NCI-H82 (cell line): Measurements from ENCODE around the gene PRPF6.

ENCODE experiments used
- DNase-seq: peaks from one replicate; lab custom pipeline; 2025; lab: John Stamatoyannopoulos, UW

The PRPF6 gene

DNA sequence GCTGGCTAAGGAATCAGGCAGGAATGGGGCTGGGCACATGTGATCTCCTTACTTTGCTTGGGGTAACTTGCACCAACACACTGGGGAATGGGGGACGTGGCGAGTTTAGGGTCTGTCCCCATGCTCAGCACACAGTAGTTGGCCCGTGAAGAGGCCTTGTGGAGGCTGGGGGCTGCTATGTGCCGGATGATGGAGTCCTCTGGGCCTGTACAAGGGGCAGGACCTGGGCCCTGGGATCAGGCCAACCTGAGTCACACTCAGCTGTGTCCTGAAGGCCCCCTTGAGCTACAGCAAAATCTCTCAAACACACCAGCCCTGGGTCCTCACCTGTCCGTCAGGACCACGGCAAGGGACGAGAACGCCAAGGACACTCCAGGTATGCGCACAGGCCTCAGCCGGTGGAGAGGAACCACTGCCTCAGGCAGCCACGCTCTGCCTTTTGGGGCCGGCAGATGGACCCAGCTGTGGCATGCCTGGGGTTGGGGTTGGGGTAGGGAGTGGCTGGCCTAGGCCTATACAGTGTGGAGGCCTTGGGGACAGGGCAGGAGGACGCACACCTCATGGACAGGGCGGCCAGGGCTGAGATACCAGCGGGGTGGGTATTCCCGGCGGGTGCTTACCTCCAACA lies 35.8 kb upstream of the PRPF6 start:
- no peak for DNase-seq

DNA sequence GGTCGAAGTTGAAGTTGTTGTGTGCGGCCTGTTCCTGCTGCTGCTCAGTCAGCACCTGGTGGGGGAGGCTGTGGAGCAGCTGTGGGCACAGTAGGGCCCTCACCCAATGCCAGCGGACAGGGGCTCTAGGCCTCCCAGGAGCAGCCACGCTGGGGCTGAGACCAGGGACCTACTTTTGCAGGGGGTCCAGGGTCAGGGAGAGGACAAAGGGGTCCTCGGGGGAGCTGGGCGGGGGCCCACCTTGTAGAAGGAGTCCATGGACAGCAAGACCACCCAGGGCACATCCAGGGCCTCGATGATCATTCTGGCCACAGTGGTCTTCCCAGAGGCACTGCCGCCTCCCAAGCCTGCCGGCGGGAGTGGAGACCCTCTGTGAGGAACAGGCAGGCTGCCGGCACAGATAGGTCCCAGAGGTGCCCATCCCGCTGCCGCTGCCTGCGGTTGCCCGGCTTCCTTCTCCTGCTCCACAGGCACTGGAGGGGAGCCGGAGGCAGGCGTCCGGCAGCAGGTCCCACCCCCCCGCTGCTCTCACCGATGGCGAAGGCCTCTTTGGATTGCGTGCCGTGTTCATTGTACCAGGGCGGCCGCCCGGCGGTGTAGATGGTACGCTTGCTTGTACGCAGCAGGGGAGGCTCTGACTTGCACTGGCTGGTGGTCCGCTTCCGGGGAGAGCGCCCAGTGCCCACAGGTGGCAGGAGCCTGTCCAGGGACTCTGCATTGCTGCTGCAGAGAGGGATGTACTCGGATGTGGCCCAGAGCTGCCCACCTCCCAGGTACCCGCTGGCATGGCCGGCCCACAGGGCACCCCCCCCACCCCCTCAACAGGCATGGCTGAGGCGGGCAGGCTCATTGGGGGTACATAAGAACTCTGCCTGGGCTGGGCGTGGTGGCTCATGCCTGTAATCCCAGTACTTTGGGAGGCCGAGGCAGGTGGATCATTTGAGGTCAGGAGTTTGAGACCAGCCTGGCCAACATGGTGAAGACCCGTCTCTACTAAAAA lies 34.7 kb upstream of the PRPF6 start:
- no peak for DNase-seq

DNA sequence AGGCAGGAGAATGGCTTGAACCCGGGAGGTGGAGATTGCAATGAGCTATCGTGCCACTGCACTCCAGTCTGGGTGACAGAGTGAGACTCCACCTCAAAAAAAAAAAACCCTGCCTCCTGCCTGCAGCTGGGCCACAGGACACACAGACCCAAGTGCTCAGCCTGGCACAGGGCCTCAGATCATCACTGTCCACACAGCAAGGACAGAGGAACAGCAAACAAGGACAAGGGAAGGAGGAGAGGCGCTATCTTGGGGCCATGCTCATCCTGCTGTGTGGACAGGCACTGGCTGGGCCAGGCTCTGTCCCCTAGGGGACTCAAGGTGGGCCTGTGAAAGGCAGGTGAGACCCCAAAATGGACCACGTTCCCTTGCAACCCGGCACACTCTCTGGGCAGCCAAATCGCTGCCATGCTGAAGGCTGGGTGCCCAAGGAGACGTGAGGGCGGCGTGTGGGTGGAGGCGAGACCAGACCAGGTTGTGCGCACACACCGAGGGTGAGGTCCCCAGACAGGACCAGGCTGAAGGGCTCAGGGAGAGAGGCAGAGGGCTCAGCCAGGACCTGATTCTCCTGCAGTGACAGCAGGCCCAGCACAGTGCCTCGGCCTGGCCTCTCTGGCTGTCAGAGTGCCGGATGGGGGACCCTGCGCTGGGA lies 33.8 kb upstream of the PRPF6 start:
- no peak for DNase-seq

DNA sequence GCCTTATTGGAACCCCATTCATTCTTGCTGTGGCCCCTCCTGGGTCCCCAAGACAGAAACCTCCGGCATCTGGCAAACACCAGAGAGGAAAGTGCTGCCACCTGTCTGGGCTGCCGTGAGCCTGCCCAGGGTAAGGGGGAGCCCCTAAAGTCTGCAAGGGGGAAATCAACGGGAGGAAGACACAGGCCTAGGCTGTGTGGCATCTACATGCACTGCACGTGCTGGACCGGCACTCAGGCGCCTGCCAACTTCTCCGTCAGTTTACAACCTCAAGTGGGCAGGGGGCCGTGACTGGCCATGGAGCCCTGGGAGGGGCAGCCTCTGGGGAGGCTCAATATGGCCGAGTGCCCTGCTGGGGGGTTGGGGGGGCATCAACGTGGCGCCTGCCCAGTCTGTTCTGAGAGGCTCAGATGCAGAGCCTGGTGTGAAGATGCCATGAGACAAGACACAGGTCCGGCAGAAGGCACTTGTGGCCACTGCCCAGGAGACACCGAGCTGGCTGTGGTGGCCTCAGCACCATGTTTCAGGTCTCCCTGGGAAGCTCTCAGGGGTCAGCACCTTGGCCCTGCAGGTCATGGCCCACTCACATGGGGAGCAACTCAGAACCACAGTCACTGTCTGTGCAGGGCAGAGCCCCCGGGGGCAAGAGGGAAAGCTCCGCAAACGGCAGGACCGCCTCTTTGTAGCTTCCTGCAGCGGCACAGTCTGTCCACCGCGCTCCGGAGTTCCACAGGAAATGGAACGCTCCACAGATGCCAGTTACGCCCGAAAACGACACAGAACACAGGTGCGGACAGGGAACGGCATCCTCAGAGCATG lies 33.1 kb upstream of the PRPF6 start:
- no peak for DNase-seq

DNA sequence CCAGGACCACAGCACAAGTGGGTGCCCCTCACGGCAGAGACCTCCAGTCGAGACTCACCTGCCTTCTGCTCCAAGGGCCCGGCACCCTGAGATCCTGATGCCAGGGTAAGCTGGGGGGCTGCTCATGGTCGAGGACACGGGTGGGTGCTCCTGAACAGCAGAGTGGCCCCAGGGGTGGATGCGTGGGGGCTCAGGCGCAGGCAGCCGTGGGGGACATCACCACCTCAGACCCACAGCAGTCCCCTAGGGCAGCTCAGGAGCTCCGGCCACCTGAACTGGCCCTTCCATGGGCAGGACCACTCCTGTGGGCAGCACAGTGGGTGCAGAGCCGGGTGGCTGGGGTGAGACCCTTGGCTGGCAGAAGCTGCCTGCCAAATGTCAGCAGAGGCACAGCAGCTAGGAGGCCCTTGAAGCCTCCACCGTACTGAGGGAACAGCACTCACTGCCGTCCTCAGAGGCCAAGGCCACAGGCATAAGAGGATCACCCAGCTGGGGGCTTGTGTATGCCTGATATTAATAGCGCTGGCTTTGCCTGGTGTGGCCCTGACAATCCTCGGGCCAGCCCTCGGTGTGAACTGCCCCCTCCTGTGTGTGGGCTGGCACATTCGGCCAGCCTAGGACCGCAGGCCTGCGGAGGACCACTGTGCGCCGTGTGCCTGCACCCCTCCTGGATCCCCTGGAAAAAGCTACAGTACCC lies 30.1 kb upstream of the PRPF6 start:
- DNase-seq: peak; percentile 81

DNA sequence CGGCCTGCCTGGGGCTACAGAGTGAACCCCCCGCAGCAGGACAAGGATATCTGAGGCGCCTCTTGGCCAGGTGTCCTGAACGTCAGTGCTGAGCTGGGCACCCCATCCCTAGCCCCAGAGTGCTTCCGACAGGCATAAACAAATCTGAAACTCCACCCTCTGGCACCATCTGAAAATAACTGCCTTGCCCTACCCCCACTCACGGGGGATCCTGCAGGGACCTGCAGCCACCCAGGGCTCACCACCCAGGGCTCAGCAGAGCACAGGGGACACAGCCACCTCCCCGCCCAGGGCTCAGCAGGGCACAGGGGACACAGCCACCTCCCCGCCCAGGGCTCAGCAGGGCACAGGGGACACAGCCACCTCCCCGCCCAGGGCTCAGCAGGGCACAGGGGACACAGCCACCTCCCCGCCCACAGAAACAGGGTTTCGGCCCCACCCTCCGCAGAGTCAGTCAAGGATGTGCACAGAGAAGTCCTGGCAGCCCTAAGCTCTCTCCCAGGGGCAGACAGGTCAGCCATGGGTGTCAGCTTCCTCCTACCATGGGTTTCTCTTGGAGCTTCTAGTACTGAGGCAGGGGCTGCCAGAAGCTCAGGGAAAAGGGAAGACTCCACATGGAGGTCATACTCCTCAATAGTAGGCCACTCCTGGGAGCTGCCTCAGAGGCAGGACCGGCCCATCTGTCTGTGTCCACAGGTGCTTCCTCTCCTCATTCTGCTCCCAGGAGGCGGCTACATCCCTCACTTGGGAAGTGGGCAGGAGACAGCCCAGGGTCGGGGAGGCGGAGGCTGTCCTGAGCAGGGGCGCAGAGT lies 29.3 kb upstream of the PRPF6 start:
- no peak for DNase-seq

DNA sequence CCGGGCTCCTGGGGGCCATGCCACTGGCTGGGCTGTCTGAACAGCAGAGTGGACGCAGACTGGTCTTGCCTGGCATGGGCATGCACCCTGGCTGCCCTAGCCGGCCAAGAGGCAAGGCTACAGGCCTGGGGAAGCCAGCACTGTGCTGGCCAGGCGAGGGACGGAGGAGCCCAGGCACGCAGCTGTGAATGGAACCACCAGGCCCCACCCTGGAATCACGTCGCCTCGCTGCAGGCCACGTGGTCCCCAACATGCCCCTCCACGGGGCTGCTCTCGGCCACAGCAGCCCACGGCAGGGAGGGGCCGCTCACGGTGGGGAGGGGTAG lies 28.8 kb upstream of the PRPF6 start:
- no peak for DNase-seq

DNA sequence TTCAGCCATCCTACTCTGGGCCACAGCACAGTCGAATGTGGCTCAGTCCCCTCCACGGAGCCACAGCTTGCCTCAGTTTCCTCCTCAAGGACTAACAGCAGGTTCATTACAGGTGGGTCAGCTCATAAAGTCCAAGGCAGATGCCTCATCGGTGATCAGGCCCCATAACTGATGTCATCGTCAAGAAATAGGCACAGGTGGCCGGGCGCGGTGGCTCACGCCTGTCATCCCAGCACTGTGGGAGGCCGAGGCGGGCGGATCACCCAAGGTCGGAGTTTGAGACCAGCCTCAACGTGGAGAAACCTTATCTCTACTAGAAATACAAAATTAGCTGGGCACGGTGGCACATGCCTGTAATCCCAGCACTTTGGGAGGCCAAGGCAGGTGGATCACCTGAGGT lies 28.2 kb upstream of the PRPF6 start:
- DNase-seq: no peak

DNA sequence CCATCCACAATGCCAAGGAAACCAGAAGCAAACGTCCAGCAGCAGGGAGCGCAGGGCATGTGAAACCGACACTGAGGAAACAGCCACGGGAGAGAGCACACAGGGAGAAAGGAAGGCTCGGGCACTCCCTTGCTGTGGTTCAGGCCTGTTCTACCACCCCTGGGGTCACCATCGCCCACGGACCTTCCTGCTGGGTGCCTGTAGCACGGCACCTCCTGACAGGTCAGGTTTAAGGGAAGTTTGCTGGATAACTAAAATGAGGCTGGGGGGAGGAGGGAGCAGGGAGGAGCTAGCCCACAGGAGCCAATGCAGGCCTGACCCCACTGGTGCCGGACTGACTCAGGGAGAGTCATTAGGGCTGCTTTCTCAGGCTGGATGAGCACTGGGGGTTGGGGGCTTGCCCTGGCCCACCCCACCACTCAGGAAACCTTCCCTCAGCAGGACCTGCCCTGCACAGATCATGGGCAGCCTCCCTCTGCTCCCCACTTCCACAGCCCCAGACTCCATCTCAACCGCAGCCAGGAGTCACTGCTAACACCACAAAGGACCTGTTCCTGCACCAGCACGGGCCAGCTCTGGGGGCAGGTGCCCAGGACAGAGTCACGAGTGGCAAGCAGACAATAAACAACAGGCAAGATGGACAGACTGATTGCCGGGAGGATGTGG lies 27.0 kb upstream of the PRPF6 start:
- no peak for DNase-seq

DNA sequence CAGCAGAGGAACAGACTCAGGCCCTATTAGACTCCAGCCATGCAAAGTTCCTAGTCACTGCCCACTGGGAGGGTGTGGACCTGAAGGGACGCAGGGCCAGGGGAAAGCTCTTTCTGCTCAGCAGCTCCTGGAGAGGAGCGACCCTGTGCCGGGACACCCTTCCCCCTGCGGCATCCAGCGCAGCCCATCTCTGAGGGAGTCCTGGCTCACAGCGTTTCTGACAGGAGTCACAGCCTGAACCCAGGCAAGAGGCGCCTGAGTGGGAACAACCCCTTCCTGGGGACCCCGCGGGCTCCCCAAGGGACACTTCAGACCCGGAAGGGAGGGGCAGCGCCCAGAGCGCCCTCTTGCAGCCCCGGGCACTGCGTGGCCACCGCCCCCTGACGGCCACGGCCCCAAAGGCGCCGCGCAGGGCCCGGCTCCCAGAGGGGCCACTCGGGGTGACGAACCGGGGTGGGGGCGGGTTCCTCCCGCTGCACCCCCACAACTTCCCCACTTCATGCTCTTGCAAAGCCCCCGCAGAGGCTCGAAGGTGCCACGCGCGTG lies 25.6 kb upstream of the PRPF6 start:
- DNase-seq: peak; percentile 59

DNA sequence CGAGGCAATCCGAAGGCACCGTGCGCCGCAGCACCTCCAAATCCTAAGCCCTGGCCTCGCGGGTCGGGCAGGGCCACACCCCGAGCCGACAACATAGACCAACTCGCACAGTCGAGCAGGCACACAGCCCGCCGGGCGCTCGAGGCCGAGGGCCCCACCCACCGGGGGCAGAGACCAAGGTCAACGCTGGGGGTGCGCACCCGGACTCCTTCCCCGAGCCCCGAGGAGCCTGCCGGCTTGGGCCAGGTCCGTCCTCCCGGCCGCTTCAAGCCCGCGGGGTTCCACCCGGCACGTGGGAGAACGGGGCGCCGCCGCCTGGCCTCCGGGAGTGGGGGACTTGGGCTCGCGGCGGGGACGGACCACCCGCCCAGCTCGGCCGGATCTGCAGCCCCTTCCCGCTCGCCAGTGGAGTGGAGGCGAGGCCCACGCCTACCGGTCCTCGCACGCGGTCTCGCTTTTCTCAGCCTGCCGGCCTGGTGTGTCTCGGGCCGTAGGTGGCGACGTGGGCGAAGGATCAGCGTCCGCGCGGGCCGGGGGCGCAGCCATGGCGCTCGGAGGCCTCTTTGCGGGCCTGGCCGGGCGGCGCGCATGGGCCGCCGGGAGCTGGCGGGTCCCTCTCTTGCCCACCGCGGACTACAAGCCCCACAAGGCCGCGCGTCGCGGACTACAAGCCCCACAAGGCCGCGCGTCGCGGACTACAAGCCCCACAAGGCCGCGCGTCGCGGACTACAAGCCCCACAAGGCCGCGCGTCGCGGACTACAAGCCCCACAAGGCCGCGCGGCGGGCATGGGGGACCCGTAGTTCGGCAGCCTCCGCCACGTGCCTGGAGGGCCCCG lies 24.9 kb upstream of the PRPF6 start, which contains the start of gene UCKL1:
TSS of gene UCKL1 (minus strand) at position 590 of the 837 bp plus-strand sequence. CDS start at position 546, 44 bp downstream.
- DNase-seq: peak; percentile 96

DNA sequence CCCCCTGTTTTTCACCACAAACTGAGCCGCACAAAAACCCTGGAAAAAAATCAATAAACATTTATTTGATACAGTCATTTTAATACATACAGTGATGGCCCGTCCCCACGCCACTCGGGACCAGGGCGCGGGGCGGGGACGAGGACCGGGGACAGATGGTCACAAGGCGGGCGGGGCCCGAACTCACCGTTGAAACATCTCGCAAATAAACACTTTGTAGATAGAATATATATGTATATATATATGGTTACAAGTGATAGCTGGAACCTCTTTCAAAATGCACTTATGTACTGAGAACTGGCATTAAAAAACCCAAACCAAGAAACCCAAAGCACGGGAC lies 24.3 kb upstream of the PRPF6 start:
- no peak for DNase-seq

DNA sequence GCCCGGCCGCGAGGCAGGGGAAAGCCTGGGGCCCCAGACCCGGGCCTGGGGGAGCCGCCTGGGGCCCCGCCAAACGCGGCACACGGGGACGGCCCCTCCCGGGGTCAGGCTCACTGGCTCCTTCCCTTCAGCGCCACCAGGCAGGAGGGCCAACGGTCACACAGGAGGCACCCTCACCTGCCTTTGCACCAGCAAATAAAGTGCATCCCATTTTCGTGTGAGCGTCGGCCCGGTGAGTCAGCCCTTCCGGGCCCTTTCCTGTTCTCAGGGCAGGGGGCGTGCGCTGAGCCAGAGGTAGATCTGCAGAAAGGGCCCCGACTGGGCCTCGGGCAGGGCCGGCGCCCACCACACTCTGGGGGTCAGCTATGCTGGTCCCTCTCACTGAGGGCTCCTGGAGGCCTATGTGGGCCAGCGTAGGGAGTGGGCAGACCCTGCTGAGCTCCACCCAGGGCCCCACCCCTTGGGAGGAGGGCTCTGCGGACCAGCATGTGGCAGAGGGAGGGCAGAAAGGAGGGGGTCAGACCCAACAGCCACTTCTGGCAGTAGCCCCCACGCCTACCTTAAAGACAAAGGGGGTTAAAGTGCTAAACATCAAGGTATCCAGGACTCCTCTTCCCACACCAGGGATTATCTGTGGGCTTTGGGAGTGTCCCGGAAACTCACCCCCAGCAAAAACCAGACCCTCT lies 23.8 kb upstream of the PRPF6 start:
- peak; percentile 93 for DNase-seq

DNA sequence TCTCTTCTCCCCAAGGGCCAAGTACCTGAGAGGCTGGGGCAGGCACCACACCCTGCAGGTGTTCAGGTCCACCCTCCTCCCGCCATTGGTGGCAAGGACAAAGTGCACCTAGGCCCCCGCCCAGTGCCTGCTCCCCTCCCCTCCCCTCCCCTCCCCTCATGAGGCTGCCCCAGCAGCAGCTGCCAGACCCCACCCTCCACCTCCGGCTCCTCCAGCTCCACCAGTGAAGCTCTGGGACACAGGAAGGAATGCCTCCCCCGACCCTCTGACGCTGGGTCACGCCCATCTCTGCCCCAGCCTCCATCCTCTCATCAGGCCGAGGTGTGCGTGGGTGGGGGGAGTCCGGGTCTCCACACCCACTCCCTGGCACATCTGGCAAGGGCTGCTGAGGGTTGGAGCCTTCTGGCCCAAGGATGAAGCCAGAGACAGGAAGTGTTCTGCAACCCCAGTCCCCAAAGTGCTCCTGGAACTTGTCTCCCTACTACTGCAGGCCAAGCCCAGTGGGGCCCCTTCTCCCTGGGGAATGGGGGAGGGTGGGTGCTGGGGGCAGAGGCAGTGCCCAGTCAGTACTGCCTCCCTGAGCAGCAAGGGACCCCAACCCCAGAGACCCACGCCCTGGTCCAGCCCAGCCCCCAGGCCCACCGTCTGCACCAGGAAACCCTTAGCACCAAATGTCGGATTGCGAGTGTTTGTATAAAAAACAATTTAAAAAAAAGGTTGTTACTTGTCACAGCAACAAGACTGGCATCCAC lies 23.1 kb upstream of the PRPF6 start:
- DNase-seq: peak; percentile 82

DNA sequence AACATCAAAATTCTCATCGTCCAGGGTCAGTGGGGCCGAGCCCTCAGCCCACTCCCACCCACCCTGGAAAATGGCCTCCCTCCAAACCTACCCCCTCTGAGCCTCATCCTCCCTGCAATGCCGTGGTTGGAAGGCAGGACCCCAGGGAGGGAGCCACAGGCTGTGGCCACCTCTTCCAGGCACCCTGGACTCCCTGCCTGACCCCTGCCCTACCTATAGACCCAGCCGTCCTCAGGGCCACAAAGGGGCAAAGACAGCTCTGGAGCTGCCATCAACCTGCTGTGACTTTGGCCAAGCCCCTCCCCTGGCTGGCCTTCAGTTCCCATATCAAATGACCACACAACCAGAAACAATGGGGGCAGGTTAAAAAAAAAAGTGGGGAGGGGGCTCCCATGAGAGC lies 22.5 kb upstream of the PRPF6 start:
- no peak for DNase-seq

DNA sequence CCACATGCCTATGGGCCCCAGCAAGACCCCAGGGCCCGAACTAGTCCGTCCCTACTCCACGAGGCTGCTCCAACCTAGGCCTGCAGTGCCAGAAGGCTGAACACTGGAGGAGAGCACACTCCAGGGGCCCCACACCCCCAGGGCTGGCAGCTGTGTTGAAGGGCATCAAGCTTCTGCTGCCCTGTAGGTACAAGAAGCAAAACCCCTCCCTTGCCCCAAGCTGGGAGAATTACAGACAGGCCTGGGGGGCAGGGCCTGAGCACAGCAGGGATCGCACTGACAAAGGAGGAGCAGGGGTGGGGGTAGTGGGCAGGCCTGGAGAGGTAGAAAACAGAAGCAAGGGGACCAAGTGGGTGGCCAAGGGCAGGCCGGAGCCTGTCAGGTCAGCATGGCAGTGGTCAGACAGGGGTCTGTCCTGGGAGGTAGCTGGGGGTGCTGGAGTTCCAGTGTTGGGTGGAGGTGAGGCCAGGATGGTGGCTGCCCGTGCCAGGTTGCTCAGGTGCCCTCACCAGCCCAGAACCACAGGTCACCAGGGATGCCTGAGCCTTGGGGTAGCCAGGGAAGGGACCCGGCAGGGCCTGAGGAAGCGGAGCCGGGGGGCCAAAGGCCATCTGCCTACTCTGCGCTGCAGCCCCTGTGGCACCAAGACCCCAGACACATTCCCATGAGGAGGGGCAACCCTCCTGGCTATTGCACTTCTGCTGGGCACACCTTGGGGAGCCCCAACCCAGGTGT lies 21.8 kb upstream of the PRPF6 start:
- DNase-seq: no peak

DNA sequence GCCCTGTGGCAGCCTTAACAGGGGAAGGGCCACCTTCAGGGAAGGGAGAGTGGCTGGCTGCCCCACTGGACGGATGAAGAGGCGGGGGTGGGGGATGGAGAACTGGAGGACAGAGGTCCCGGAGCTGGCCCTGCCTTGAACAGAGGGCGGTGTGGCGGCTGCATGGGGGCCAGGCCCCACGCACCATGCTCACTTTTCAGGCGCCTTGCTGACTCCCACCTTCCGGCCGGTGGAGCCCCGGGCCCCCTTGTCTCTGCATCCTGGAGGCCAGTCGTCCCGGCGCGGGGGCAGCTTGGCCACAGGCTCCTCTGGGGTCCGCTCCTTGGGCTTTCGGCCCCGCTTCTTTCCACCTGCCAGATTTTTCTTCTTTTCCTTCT lies 21.2 kb upstream of the PRPF6 start:
- DNase-seq: no peak
